Activated T-helper 1 cell treated with anti-CD3 and anti-CD28 coated beads, Interleukin-2, amount 50 U/mL, for 16 hours (primary cell): Measurements from ENCODE around the gene ACOXL.

ENCODE experiments used
- DNase-seq, 2 donors: peaks; one replicate each; pipeline ENCODE4 v3.0.0-alpha.2; 2020; ENCODE audit warnings: low read depth in 1 of 2, low spot score in 1 of 2

Gene ACOXL

DNA sequence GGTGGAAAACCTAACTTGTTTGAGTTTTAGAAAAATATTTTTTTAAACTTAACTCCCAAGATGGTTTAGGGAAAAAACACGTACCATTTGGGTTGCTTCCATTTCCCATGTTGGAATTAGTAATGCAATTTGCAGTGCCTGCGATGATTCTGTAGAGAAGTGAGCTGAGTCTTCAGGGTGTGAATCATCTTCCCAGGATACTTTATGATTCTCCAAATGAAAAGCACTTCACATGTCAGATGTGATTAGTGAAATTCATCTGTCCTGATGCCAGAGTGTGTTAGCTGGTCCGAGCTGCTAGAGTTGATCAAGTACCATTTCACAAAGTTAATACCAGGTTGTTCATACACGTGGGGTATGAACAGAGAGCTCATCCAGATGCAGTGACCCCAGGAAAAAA is 59.1 kb downstream of the ACOXL start:
- DNase-seq: no peak

DNA sequence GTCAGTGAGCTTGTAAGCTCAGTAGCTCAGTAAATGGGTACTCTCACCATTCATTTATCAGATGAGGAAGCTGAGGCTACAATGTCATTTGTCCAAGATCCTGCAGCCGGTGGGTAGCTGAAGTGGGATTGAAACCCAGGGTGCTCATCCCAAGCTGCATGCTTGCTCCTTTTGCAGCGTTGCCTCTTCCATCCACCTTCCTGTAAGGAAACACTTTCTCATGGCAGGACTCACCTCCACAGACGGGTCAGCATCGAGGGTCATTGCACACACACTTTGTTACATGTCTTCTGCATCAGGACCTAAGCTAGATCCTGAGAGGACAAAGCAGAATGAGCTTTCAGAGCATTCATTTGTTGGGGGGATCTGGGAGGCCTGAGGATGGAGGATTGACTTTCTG is 60.7 kb downstream of the ACOXL start:
- DNase-seq: no peak

- no peak for DNase-seq
Observed at GRCh38 chr2:110794390-110794789, 62.0 kb downstream of the ACOXL start.

DNA sequence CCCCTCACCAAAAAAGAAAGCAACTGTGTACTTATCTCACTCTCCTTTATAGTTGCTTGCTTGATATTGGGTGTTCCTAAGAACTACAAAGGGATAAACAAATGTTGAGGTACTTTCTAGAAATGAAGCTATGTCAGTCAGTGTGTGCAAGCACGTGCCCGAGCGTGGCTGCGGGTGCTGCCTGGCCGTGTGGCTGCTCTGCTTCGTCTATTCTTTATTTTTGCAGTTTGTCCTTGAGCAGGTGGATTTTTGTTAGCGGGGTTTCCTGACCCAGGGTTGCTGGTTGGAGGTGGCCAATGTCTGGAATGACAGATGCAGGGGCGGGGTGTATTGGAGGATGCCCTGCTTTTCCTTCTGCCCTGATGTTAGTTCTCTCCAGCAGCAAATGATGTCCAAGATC is 62.6 kb downstream of the ACOXL start:
- no peak for DNase-seq

- no peak for DNase-seq
Observed at GRCh38 chr2:110796716-110797301, 64.4 kb downstream of the ACOXL start.

- DNase-seq: no peak
Observed at GRCh38 chr2:110799376-110799775, 67.0 kb downstream of the ACOXL start.

DNA sequence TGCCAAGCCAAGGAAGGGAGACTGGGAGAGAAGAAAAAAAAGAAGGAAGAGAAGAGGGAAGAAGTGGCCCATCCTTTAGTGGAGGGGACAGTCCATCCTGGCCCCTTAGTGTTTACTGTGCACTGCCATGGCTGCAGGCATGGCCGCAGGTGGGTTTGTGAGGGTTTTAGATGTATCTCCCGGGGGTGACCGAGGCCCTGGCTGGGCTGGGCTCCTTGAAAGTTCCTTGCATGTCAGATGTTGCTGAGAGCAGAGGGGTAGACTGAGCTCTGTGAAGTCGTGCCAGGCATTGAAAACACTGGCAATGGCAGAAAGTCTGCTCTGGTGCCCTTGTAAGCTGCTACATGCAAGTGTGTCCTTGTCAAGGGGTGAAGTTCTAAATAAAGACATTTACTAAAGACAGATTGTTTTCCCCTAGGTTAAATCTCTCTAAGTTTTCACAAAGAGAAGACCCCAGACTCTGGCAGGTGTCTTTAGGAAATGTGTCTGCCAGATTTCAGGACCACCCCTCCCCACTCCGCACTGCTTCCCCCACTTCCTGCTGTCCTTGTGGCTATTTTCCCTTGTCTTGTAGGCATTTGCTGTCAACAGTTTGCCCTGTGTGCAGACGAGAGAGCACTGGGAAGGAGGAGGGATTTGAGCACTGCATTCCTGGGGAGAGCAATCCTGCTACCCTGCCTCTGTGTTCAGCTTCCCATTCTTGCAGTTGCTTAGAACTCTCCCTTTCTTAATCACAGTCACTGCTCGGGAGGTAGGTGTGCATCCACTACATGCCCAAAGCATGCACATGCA is 68.4 kb downstream of the ACOXL start:
- DNase-seq: no peak

- DNase-seq: no peak
Observed at GRCh38 chr2:110802208-110802932, 70.0 kb downstream of the ACOXL start.

GRCh38 chr2:110804433-110804832 is 72.1 kb downstream of the ACOXL start:
- no peak for DNase-seq

DNA sequence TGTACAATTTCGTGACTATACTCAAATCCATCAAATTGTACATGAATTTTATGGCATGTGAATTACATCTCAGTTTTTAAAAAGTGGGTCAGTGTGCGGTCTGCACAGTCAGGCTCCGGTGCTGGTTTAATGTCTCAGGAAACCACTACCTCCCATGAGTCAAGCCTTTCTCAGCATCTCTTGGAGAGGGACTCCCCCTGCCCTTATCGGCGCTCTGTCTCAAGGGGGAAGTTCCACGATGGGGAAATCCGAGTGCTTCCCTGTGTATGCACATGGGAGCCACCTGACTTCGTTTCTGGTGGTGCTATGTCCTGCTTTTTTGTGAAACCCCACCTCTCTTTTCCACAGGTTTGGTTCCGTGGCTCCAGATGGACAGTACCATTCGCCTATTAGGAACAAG is 72.5 kb downstream of the ACOXL start:
- DNase-seq: peak in 1 of 2 donors; percentile 29

GRCh38 chr2:110805894-110806452 is 73.6 kb downstream of the ACOXL start:
- no peak for DNase-seq

GRCh38 chr2:110807522-110807921 is 75.1 kb downstream of the ACOXL start:
- no peak for DNase-seq

DNA sequence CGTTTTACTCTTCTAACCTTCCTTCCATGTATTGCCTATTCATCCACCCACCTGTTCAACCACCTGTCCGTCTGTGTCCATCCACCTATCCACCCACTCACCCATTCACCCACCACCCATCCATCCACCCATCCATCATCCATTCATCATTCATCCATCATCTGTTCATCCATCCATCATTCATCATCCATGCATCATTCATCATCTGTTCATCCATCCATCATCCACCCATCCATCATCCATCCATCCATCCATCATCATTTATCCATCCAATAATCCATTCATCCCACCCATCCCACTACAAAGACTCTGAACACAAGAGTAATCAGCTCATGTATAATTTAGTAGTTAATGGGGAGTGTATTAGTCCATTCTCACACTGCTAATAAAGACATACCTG is 78.0 kb downstream of the ACOXL start:
- no peak for DNase-seq

DNA sequence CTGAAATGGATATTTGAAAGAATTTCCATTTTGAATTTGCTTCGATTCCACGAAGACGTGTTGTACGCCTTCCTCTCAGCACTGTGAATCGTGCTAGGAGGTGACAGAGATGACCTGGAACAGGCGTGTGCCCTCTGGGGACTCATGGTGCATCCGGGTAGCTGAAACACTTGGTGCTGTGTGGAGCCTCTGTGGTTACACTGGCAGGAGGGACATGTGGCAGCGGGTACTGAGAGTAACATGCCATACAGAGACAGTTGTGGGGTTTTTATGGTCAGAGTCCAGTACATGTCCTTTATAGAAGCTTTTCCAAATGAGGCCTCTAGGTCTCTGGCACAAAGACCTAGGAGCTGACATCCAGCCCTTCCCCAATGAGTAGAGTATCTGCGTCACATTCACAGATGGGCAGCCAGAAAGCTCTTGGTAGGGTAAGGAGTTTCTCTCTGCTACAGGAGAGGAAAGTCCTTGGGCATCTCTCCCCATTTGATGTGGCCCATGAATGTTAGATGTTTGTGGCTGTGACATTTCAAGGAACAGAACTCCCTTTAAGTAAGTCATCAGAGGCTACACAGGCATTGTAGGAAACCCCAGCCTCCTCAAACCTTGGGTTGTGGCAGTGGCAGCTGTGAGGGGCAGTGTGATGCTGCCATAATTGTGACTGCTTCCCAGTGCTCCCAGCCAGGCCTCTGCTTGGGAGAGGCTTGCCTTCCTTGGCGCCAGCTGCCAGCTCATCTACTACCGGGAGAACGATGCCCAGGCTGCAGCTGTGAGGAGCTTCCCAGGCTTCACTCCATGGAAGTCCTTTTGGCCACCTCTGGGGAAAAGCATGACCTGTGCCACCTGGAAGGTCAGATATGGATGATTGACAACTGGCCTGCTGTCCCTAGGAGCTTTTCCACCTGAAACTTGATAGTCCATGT is 80.6 kb downstream of the ACOXL start:
- no peak for DNase-seq

- no peak for DNase-seq
Observed at GRCh38 chr2:110813896-110814295, 81.5 kb downstream of the ACOXL start.

GRCh38 chr2:110815938-110816337 is 83.6 kb downstream of the ACOXL start:
- no peak for DNase-seq

GRCh38 chr2:110816404-110817365 is 84.3 kb downstream of the ACOXL start:
- DNase-seq: no peak

GRCh38 chr2:110818767-110819481 is 86.6 kb downstream of the ACOXL start:
- DNase-seq: no peak

GRCh38 chr2:110819711-110820110 is 87.3 kb downstream of the ACOXL start:
- no peak for DNase-seq
